Measurements from ENCODE around the gene BIRC2. TPM values are rescaled to one million over a fixed set of nuclear protein-coding genes. Genes with fewer than 3 reads are reported as not detected.

The BIRC2 gene
- total and polyA plus RNA-seq, 9 donors = 23.7 to 57.8 (median 33.6) TPM

DNA sequence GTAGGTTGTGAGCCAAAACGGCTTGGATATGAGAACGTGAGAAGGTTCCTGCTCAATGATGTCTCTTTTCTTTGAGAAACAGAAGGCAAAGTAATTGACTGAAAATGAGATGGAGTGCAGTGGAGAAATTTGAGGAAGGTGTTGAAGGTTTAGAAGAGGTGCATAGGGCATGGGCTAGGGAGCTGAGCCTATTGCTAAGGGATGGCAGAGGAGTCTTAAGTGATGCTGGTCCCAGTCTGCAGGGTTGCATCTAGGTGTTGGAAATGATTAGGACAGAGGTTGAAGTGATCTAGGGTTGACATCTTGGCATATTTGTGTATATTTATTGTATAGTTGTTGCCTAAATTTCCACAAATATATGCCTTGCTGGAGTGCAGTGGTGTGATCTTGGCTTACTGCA is 27.5 kb upstream of the BIRC2 start:
- no peak for DNase-seq
- H3K4me1 ChIP-seq (ENCODE audit: insufficient read depth) = peaks cover 3% of the 10 kb centered on the region

DNA sequence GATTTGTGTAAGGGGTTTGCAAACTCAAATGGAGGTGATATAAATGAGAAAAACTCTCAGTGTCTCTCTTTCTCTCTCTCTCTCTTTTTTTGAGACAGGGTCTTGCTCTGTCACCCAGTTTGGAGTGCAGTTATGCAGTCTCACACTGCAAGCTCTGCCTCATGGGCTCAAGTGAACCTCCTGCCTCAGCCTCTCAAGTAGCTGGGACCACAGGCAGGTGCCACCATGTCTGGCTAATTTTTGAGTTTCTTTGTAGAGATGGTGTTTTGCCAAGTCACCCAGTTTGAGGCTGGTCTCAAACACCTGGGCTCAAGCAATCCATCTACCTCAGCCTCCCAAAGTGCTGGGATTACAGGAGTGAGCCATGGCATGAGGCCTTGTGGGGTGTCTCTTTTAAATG is 26.8 kb upstream of the BIRC2 start:
- H3K4me3 ChIP-seq = no peak overlapping the region
- no peak for DNase-seq
- TF ChIP-seq, protein P1, sequence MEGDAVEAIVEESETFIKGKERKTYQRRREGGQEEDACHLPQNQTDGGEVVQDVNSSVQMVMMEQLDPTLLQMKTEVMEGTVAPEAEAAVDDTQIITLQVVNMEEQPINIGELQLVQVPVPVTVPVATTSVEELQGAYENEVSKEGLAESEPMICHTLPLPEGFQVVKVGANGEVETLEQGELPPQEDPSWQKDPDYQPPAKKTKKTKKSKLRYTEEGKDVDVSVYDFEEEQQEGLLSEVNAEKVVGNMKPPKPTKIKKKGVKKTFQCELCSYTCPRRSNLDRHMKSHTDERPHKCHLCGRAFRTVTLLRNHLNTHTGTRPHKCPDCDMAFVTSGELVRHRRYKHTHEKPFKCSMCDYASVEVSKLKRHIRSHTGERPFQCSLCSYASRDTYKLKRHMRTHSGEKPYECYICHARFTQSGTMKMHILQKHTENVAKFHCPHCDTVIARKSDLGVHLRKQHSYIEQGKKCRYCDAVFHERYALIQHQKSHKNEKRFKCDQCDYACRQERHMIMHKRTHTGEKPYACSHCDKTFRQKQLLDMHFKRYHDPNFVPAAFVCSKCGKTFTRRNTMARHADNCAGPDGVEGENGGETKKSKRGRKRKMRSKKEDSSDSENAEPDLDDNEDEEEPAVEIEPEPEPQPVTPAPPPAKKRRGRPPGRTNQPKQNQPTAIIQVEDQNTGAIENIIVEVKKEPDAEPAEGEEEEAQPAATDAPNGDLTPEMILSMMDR (IDR thresholded peaks at IDR 0.05) = no peak
- TF ChIP-seq EP300 (IDR thresholded peaks at IDR 0.05) = no peak
- no peak for TF ChIP-seq POLR2A (IDR thresholded peaks at IDR 0.05)

More for the DNA sequence above, 27.5 kb upstream of the BIRC2 start:
- no peaks in the 10 kb centered on the region for H3K36me3 ChIP-seq
- H3K27me3 ChIP-seq = no peaks in the 10 kb centered on the region
- no peak for TF ChIP-seq EP300 (IDR thresholded peaks at IDR 0.05)
- TF ChIP-seq, protein P1 (IDR thresholded peaks at IDR 0.05) = no peak
- TF ChIP-seq POLR2A (IDR thresholded peaks at IDR 0.05) = no peak
- WGBS, 3 donors = 87 to 97% (median 93%) methylated on average over 2 of the region's 2 CpGs
- no peaks in the 10 kb centered on the region for H3K9me3 ChIP-seq
- H3K27ac ChIP-seq = no peak overlapping the region
- intact Hi-C loops (cut with DNase I) = no loop called here
- H3K4me3 ChIP-seq = no peak overlapping the region

DNA sequence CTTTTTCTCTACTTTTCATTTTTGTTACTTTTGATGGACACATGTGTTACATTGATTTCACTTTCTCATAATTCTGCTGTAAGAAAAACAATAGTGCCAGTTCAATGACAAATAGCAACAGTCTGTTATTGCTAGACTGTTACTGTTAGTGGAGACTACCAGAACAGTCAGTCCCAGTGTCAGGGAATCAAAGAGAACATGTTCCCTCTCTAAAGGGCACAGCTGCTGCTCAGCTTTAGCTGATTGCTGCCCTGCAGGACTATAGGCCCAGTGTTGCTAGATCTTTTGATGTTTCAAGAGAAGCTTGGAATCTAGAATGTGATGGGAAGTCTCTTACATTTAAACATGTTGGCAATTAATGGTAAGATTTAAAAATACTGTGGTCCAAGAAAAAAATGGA is 26.3 kb upstream of the BIRC2 start:
- Histone ChIP-seq H3K4me1 (ENCODE audit: insufficient read depth) (peaks cover 3% of the 10 kb centered on the region), H3K27ac (no peak overlapping the region), H3K27me3 (no peaks in the 10 kb centered on the region), H3K36me3 (no peaks in the 10 kb centered on the region), H3K9me3 (no peaks in the 10 kb centered on the region), H3K4me3 (no peak overlapping the region)
- DNase-seq = no peak
- TF ChIP-seq, protein P1 (IDR thresholded peaks at IDR 0.05) = no peak
- TF ChIP-seq EP300 (IDR thresholded peaks at IDR 0.05) (no peak), POLR2A (IDR thresholded peaks at IDR 0.05) (no peak)
- intact Hi-C loops (cut with DNase I) = no loop called here

More for the DNA sequence above, 26.8 kb upstream of the BIRC2 start:
- H3K27ac ChIP-seq = no peak overlapping the region
- intact Hi-C loops (cut with DNase I) = no loop called here
- no peaks in the 10 kb centered on the region for H3K27me3 ChIP-seq
- no peaks in the 10 kb centered on the region for H3K36me3 ChIP-seq
- no peaks in the 10 kb centered on the region for H3K9me3 ChIP-seq
- peaks cover 3% of the 10 kb centered on the region for H3K4me1 ChIP-seq (ENCODE audit: insufficient read depth)

DNA sequence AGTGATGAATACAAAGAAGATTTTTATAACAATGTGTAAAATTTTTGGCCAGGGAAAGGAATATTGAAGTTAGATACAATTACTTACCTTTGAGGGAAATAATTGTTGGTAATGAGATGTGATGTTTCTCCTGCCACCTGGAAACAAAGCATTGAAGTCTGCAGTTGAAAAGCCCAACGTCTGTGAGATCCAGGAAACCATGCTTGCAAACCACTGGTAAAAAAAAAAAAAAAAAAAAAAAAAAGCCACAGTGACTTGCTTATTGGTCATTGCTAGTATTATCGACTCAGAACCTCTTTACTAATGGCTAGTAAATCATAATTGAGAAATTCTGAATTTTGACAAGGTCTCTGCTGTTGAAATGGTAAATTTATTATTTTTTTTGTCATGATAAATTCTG is 24.5 kb upstream of the BIRC2 start:
- no peaks in the 10 kb centered on the region for H3K36me3 ChIP-seq
- DNase-seq = no peak
- TF ChIP-seq, protein P1 (IDR thresholded peaks at IDR 0.05) = no peak
- TF ChIP-seq EP300 (IDR thresholded peaks at IDR 0.05) (no peak), POLR2A (IDR thresholded peaks at IDR 0.05) (no peak)
- no peaks in the 10 kb centered on the region for H3K27me3 ChIP-seq
- intact Hi-C loops (cut with DNase I) = no loop called here
- H3K4me1 ChIP-seq (ENCODE audit: insufficient read depth) = peaks cover 3% of the 10 kb centered on the region
- no peak overlapping the region for H3K4me3 ChIP-seq
- no peak overlapping the region for H3K27ac ChIP-seq
- no peaks in the 10 kb centered on the region for H3K9me3 ChIP-seq
- 66 to 77% (median 74%) methylated on average over 2 of the region's 2 CpGs for WGBS, 3 donors
